Measurements from ENCODE around the gene CBLC.

DNA sequence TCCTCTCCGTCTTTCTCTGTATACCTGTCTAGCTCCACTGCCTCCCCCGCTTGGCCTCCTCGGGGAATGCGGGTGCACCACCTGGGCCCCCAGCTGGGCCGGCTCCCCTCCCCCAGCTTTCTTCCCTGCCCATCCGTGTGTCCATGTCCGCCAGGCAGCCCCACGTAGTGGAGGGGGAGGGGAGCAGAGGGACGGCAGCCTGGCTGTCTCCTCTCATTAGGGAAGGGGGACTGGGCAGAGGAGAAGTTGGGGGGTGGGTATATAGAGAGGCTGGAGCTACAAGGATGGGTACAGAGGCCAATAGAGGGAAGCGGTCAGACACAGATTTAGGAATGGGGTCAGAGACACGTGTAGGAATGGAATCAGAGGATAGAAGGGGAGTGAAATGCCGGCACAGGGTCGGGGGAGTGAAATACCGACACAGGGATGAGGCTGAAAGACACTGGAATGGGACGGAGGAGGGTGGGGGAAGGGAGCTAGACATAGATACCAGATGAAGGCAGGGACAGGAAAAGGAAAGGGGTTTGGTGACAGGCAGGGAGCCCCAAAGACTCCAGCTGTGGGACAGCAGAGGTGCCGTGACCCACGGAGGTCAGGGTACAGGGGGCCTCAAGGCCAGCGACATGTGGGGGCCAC is 71.2 kb downstream of the CBLC start:
- TF ChIP-seq, protein P1, sequence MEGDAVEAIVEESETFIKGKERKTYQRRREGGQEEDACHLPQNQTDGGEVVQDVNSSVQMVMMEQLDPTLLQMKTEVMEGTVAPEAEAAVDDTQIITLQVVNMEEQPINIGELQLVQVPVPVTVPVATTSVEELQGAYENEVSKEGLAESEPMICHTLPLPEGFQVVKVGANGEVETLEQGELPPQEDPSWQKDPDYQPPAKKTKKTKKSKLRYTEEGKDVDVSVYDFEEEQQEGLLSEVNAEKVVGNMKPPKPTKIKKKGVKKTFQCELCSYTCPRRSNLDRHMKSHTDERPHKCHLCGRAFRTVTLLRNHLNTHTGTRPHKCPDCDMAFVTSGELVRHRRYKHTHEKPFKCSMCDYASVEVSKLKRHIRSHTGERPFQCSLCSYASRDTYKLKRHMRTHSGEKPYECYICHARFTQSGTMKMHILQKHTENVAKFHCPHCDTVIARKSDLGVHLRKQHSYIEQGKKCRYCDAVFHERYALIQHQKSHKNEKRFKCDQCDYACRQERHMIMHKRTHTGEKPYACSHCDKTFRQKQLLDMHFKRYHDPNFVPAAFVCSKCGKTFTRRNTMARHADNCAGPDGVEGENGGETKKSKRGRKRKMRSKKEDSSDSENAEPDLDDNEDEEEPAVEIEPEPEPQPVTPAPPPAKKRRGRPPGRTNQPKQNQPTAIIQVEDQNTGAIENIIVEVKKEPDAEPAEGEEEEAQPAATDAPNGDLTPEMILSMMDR (IDR thresholded peaks at IDR 0.05), result no peak
- TF ChIP-seq EP300 (IDR thresholded peaks at IDR 0.05) (no peak), POLR2AphosphoS5 (IDR thresholded peaks at IDR 0.05) (no peak)
